ENCODE measurements around the gene NEUROG2.

The NEUROG2 gene

DNA sequence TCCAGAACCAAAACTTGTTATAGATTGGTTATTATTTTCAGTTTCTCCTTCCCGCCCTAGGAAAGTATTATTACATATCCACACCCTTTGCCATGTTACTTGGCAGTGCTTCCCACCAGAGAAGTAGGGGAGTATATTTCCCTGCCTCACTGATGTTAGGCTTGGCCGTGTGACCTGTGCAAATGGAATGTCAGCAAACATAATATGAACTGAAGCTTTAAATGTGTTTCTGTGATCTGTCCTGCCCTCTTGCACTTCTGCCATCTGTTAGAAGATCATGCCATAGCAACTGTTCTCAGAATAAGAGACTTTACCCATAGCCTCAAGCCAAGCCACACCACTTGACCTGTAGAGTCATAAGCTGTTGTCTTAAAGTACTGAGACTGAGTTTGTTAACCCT, 36.7 kb upstream of the NEUROG2 start:
- TF ChIP-seq, protein P1, sequence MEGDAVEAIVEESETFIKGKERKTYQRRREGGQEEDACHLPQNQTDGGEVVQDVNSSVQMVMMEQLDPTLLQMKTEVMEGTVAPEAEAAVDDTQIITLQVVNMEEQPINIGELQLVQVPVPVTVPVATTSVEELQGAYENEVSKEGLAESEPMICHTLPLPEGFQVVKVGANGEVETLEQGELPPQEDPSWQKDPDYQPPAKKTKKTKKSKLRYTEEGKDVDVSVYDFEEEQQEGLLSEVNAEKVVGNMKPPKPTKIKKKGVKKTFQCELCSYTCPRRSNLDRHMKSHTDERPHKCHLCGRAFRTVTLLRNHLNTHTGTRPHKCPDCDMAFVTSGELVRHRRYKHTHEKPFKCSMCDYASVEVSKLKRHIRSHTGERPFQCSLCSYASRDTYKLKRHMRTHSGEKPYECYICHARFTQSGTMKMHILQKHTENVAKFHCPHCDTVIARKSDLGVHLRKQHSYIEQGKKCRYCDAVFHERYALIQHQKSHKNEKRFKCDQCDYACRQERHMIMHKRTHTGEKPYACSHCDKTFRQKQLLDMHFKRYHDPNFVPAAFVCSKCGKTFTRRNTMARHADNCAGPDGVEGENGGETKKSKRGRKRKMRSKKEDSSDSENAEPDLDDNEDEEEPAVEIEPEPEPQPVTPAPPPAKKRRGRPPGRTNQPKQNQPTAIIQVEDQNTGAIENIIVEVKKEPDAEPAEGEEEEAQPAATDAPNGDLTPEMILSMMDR (IDR thresholded peaks at IDR 0.05): no peak

GRCh38 chr4:112550728-112551127, 34.7 kb upstream of the NEUROG2 start:
- TF ChIP-seq, protein P1 (IDR thresholded peaks at IDR 0.05): no peak

DNA sequence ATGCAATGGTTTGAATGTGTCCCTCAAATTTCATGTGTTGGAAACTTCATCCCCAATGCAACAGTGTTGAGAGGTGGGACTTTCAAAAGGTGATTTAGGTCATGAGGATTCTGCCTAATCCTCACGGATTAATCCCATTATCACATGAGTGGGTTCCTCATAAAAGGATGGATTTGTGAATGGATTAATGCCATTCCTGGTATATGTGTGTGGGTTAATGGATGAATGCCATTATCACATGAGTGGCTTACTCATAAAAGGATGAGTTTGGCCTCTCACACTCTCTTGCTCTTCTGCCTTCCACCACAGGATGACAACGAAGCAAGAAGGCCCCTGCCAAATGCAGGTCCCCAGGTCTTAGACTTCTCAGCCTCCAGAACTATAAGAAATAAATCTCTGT, 30.5 kb upstream of the NEUROG2 start:
- TF ChIP-seq, protein P1 (IDR thresholded peaks at IDR 0.05): no peak

DNA sequence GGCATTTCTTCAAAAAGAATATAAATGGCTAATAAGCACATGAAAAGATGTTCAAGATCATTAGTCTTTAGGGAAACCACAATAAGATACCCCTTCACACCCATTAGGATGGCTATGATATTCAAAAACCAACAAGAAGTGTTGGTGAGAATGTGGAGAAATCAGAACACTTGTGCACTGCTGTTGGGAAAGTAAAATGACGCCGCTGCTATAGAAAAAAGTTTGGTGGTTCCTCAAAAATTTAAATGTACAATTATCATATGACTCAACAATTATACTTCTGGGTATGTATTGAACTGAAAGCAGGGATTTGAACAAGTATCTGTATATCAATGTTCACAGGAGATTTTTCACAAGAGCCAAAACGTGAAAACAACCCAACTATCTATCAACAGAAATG, 29.4 kb upstream of the NEUROG2 start:
- TF ChIP-seq, protein P1 (IDR thresholded peaks at IDR 0.05): no peak

- TF ChIP-seq, protein P1 (IDR thresholded peaks at IDR 0.05): no peak
Observed at GRCh38 chr4:112540695-112541094, 24.7 kb upstream of the NEUROG2 start.

DNA sequence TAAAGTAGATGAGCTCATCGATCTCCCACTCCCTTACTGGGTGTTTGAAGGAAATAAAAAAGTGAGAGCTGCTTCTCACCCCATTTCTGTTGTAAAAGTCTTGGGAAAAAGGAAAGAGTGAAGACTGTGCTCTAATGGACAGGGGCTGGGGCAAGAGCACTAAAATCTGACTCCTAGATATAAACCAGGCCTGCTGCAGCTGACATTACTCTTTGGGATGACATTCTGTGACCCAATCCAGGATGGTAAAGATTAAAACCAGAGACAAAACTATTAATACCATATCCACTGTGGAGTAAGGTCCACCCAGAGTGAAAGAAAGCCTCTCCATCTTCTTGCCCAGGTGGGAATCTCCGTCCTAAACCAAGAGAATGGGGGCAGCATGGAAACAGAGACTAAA, 20.1 kb upstream of the NEUROG2 start:
- TF ChIP-seq, protein P1 (IDR thresholded peaks at IDR 0.05): no peak

GRCh38 chr4:112532267-112532666, 16.3 kb upstream of the NEUROG2 start:
- TF ChIP-seq, protein P1 (IDR thresholded peaks at IDR 0.05): no peak

- TF ChIP-seq, protein P1 (IDR thresholded peaks at IDR 0.05): no peak
Observed at GRCh38 chr4:112531146-112531545, 15.2 kb upstream of the NEUROG2 start.

All from LNCAP (cell line).